H1 (cell line): ENCODE results near the gene SRPX2.

ENCODE experiments used
- CTCF ChIP-seq, 3 experiments: IDR thresholded peaks; 1 replicate in 2 of 3; 2 replicates in 1 of 3; pipeline versions ENCODE4 v1.5.1 to v1.6.1; 2011; ENCODE audit warnings: low read length in 3 of 3, mild to moderate bottlenecking in 3 of 3, inconsistent platforms in 2 of 3, low read depth in 1 of 3, moderate library complexity in 1 of 3; ENCODE audit not compliant: insufficient read depth in 1 of 3; ENCODE audit errors: control extremely low read depth in 1 of 3
- JUN ChIP-seq: IDR thresholded peaks from 2 replicates; pipeline ENCODE4 v1.6.1; 2011; ENCODE audit warnings: low read depth, mild to moderate bottlenecking, improper control_type of control experiment, low read length
- JUND ChIP-seq: IDR thresholded peaks from 2 replicates; pipeline ENCODE4 v1.6.1; 2011; ENCODE audit warnings: mild to moderate bottlenecking, improper control_type of control experiment, low read length
- KDM4A ChIP-seq: IDR thresholded peaks from one replicate; pipeline ENCODE4 v1.7.1; 2012; ENCODE audit warnings: low read depth, mild to moderate bottlenecking, moderate library complexity, low read length, inconsistent platforms; ENCODE audit not compliant: severe bottlenecking
- NRF1 ChIP-seq: IDR thresholded peaks from 2 replicates; pipeline ENCODE4 v1.6.1; 2011; ENCODE audit warnings: mild to moderate bottlenecking, low read depth, low read length, improper control_type of control experiment
- POLR2A ChIP-seq, 2 experiments: IDR thresholded peaks; 1 replicate in 1 of 2; 2 replicates in 1 of 2; pipeline ENCODE4 v1.6.1; 2011; ENCODE audit warnings: low read depth in 2 of 2, low read length in 2 of 2, mild to moderate bottlenecking in 2 of 2; ENCODE audit errors: control extremely low read depth in 1 of 2
- POLR2AphosphoS5 ChIP-seq: IDR thresholded peaks from 2 replicates; pipeline ENCODE4 v1.6.1; 2011; ENCODE audit warnings: low read depth, low read length
- RAD21 ChIP-seq, 2 experiments: IDR thresholded peaks in 1 of 2; conservative IDR thresholded peaks in 1 of 2; 2 replicates each; pipeline ENCODE4 v1.6.1; 2011; ENCODE audit warnings: low read depth in 2 of 2, low read length in 2 of 2, improper control_type of control experiment in 1 of 2, inconsistent platforms in 1 of 2, mild to moderate bottlenecking in 1 of 2, moderate library complexity in 1 of 2
- RFX5 ChIP-seq: IDR thresholded peaks from 2 replicates; pipeline ENCODE4 v1.6.1; 2011; ENCODE audit warnings: low read depth, low read length, improper control_type of control experiment, borderline replicate concordance
- SIN3A ChIP-seq, 2 experiments: IDR thresholded peaks in 1 of 2; conservative IDR thresholded peaks in 1 of 2; 2 replicates each; pipeline ENCODE4 v1.6.1; 2011 to 2012; ENCODE audit warnings: low read length in 2 of 2, improper control_type of control experiment in 1 of 2, low read depth in 1 of 2, mild to moderate bottlenecking in 1 of 2
- SIRT6 ChIP-seq: IDR thresholded peaks from one replicate; pipeline ENCODE4 v1.7.1; 2012; ENCODE audit warnings: low read length, inconsistent platforms
- SP1 ChIP-seq: IDR thresholded peaks from 2 replicates; pipeline ENCODE4 v1.6.1; 2011; ENCODE audit warnings: low read depth, low read length
- SRF ChIP-seq: IDR thresholded peaks from 2 replicates; pipeline ENCODE4 v1.6.1; 2011; ENCODE audit warnings: mild to moderate bottlenecking, low read depth, low read length, moderate library complexity

- no peak for TF ChIP-seq NRF1
- TF ChIP-seq POLR2AphosphoS5 = no peak
- TF ChIP-seq SIRT6 = no peak
- no peak for TF ChIP-seq CTCF (IDR thresholded peaks at IDR 0.05; ENCODE audit: control extremely low read depth in 1 of 3, insufficient read depth in 1 of 3, low read depth in 1 of 3, low read length in 3 of 3)
- no peak for TF ChIP-seq JUN
- TF ChIP-seq SP1 = no peak
- no peak for TF ChIP-seq POLR2A (IDR thresholded peaks at IDR 0.05; ENCODE audit: control extremely low read depth in 1 of 2, low read depth in 2 of 2, low read length in 2 of 2)
- no peak for TF ChIP-seq RAD21 (IDR thresholded peaks at IDR 0.05 in 1 of 2, conservative IDR thresholded peaks at IDR 0.05 in 1 of 2; ENCODE audit: low read depth in 2 of 2, low read length in 2 of 2)
- TF ChIP-seq SIN3A (conservative IDR thresholded peaks at IDR 0.05 in 1 of 2, IDR thresholded peaks at IDR 0.05 in 1 of 2; ENCODE audit: low read depth in 1 of 2, low read length in 2 of 2) = no peak
- no peak for TF ChIP-seq RFX5
- no peak for TF ChIP-seq SRF
- TF ChIP-seq KDM4A = no peak
- no peak for TF ChIP-seq JUND
Measured at GRCh38 chrX:100606753-100607152, 37.2 kb upstream of the SRPX2 start.
